ENCODE results near the gene GMPR.
"Not testable (repeated sequence)": the region's sequence is repeated elsewhere in the genome, so short reads cannot be mapped to it uniquely, and the experiment has no call there.

GMPR gene

GRCh38 chr6:16251706-16252105, 13.3 kb downstream of the GMPR start:
- TF ChIP-seq, protein P1, sequence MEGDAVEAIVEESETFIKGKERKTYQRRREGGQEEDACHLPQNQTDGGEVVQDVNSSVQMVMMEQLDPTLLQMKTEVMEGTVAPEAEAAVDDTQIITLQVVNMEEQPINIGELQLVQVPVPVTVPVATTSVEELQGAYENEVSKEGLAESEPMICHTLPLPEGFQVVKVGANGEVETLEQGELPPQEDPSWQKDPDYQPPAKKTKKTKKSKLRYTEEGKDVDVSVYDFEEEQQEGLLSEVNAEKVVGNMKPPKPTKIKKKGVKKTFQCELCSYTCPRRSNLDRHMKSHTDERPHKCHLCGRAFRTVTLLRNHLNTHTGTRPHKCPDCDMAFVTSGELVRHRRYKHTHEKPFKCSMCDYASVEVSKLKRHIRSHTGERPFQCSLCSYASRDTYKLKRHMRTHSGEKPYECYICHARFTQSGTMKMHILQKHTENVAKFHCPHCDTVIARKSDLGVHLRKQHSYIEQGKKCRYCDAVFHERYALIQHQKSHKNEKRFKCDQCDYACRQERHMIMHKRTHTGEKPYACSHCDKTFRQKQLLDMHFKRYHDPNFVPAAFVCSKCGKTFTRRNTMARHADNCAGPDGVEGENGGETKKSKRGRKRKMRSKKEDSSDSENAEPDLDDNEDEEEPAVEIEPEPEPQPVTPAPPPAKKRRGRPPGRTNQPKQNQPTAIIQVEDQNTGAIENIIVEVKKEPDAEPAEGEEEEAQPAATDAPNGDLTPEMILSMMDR (IDR thresholded peaks at IDR 0.05) = no peak
- no peak for TF ChIP-seq ZFX (IDR thresholded peaks at IDR 0.05; ENCODE audit: borderline replicate concordance)

GRCh38 chr6:16252686-16253299, 14.4 kb downstream of the GMPR start:
- no peak overlapping the region for H3K27ac ChIP-seq
- TF ChIP-seq, protein P1 (IDR thresholded peaks at IDR 0.05) = no peak
- no peak for TF ChIP-seq ZFX (IDR thresholded peaks at IDR 0.05; ENCODE audit: borderline replicate concordance)

More at GRCh38 chr6:16251706-16252105, 13.3 kb downstream of the GMPR start:
- H3K27ac ChIP-seq = no peak overlapping the region

- TF ChIP-seq ZFX (IDR thresholded peaks at IDR 0.05; ENCODE audit: borderline replicate concordance) = no peak
- TF ChIP-seq, protein P1 (IDR thresholded peaks at IDR 0.05) = no peak
- no peak overlapping the region for H3K27ac ChIP-seq
Measured at GRCh38 chr6:16253399-16254144, 15.2 kb downstream of the GMPR start.

- no peak for TF ChIP-seq ZFX (IDR thresholded peaks at IDR 0.05; ENCODE audit: borderline replicate concordance)
- TF ChIP-seq, protein P1 (IDR thresholded peaks at IDR 0.05) = no peak
- H3K27ac ChIP-seq = no peak overlapping the region
Measured at GRCh38 chr6:16254535-16254934, 16.1 kb downstream of the GMPR start.

GRCh38 chr6:16256781-16257180, 18.4 kb downstream of the GMPR start:
- TF ChIP-seq, protein P1 (IDR thresholded peaks at IDR 0.05) = no peak
- TF ChIP-seq ZFX (IDR thresholded peaks at IDR 0.05; ENCODE audit: borderline replicate concordance) = no peak
- no peak overlapping the region for H3K27ac ChIP-seq

GRCh38 chr6:16257999-16258708, 19.8 kb downstream of the GMPR start:
- TF ChIP-seq, protein P1 (IDR thresholded peaks at IDR 0.05) = no peak
- no peak for TF ChIP-seq ZFX (IDR thresholded peaks at IDR 0.05; ENCODE audit: borderline replicate concordance)

GRCh38 chr6:16258709-16259075, 20.3 kb downstream of the GMPR start:
- TF ChIP-seq ZFX (IDR thresholded peaks at IDR 0.05; ENCODE audit: borderline replicate concordance) = no peak
- TF ChIP-seq, protein P1 (IDR thresholded peaks at IDR 0.05) = no peak
- H3K27ac ChIP-seq = no peak overlapping the region

More at GRCh38 chr6:16257999-16258708, 19.8 kb downstream of the GMPR start:
- no peak overlapping the region for H3K27ac ChIP-seq

- not testable (repeated sequence) for H3K27ac ChIP-seq
Measured at GRCh38 chr6:16259604-16260003, 21.2 kb downstream of the GMPR start.

DNA sequence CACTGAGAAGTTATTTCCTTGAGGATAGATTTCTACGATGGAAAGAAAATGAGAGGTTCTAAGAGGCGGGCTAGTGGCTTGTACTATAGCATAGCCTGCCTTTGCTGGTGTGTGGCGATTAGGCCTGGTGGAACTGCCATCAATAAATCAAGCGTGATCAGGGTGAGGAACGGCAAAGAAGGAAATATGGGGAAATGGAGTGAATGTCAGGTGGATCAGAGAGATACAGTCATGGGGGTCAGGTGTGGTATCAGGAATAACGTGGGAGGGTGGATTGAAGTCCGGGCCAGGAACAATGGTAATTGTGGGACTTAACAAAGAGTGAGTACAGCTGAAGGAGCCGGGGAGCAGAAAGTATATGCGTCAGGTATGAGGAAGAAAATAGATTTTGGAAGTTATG, 22.2 kb downstream of the GMPR start:
- not testable (repeated sequence) for H3K27ac ChIP-seq

DNA sequence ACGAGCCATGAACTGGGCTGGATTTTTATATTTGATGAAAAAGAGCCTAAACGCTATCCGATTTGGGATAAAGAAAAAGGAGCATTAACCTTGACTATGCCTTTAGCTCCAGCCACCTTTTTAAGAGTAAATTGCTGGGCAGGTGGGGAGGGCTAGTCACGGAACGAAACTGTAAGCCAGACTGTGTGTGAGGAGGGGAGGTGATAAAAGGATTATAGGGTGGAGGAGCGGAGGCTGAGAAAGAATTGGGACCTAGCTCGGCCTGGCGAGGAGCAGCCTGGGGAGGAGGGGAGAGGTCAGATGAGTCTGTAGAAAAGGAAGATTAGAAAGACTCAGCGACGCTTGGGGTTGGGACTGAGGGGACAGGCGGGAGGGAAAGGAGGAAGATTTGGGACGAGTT, 24.4 kb downstream of the GMPR start:
- H3K27ac ChIP-seq = not testable (repeated sequence)
